GM19328 (cell line): ENCODE measurements around the gene OR5AU1.
"Not testable (repeated sequence)": the region's sequence is repeated elsewhere in the genome, so short reads cannot be mapped to it uniquely, and the experiment has no call there.

Experiments used
- ATAC-seq: cut with Tn5 transposase; IDR thresholded peaks from one replicate; pipeline ENCODE4 v1.9.1; 2021; ENCODE audit warnings: mild to moderate bottlenecking, moderate library complexity; ENCODE audit not compliant: unreplicated experiment

Gene OR5AU1

DNA sequence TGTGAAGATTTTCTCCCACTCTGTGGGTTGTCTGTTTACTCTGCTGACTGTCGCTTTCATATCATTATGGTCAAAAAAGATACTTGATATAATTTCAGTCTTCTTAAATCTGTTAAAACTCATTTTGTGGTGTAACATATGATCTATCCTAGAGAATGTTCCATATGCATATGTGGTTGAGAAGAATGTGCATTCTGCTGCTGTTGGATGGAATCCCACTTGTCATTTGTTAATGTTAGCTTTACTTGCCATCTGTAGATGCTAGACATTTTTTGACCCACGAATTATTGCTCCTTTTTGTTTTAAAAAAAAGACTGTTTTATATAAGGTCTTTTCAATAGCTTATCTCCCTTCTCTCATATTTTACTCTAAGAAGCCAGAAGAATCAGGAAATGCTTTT lies 26.3 kb upstream of the OR5AU1 start:
- ATAC-seq = no peak

DNA sequence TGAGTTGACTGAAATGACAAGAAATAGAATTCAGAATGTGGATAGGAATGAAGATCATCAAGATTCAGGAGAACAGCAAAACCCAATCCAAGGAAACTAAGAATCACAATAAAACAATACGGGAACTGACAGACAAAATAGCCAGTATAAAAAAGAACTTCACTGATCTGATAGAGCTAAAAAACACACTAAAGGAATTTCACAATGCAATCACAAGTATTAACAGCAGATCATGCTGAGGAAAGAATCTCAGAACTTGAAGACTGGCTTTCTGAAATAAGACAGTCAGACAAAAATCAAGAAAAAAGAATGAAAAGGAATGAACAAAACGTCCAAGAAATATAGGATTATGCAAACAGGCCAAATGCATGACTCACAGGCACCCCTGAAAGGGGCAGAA lies 15.3 kb upstream of the OR5AU1 start:
- ATAC-seq = no peak

DNA sequence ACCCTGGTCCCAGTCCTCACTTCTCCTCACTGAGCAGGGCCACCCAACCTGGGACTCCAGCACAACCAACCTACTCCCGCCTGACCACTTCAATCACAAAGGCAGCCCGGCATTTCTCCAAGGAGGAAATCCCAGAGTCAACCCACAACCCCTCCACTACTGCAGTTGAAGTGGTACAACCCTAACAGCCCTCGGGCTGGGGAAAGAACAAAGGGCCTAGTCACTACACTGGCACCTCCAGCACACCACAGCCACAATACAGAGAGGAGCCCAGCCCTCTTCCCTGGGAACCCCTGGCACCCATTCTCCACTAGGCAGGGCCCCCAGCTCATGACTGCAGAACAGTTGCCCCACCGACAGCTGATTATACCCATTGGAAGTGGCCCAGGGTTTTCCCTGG lies 13.7 kb upstream of the OR5AU1 start:
- ATAC-seq = no peak

DNA sequence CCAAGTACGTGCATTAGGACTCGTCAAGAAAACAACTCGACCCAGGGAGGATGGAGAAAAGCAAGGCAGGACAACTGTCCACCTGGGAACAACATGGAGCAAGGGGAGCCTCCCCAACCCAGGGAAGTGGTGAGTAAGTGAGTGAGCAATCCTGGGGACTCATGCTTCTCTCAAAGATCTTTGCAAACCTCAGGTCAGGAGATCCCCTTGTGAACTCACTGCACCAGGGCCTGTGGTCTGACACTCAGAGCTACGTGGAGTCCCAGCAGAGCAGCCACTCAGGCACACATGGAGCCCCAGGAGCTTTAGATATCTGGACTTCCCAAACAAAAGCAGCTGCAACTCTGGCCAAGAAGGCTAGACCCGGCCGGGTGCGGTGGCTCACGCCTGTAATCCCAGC lies 12.2 kb upstream of the OR5AU1 start:
- no peak for ATAC-seq

DNA sequence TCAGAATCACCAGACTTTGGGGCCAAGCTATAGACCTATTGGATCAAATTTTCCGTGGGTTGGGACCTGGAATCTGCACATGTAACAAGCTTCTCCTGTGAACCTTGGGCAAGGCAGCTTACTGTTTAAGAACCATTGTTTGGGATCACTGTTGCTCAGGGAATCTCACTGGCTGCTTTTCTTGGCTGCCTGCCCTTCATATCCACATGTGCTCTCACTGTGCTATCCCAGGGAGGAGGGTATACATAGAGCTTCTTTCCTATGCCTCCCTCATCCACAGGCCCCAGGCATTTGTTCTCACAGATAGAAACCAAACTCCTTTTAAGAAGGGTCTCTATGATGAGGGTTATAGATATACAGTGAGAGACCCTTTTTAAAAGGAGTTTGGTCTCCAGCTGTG lies 9.8 kb upstream of the OR5AU1 start:
- ATAC-seq = not testable (repeated sequence)

DNA sequence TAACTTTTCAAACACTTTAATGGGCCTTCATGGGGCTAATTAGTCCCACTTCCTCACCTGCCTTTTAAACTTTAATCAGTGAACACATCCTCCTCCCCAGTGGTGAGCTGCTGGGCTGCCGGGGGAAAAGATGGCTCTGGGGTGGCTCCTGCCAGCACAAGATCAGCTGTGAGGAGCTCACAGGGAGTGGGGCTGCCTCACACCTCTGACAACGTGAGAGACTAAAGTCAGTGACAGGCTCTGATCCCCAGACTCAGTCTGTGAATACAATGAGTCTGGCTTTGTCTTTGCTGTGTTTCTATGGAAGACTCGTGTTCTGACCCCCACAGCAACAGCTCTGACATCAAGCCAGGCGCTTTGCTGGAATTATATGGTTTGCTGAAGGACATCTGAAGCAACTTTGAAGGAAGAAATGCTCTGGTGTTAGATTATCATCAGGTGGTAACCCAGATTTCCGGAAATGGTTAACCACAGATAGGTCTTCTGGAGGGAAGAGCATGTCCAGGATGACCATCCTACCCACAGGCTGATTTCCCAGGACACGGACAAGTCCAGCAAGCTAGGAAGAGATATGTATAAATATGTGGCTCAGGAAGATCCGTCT lies 9.2 kb upstream of the OR5AU1 start:
- not testable (repeated sequence) for ATAC-seq

DNA sequence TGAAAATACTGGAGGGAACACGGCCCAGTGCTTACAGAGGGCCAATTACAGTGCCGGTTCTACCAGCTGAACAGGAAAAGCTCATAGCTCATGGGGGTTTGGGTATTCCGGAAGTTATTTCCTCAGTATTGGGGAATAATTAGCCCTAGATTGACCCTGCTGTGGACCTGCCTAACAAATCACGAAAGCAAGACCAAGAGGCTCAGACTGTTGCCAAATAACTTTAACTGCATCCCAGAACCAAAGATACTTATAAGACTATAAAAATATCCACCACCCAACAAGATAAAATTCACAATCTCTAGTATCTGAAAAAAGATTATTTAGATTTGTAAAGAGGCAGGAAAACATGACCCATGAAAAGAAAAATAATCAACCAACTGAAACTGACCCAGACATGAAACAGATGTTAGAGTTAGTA lies 8.0 kb upstream of the OR5AU1 start:
- ATAC-seq = no peak

DNA sequence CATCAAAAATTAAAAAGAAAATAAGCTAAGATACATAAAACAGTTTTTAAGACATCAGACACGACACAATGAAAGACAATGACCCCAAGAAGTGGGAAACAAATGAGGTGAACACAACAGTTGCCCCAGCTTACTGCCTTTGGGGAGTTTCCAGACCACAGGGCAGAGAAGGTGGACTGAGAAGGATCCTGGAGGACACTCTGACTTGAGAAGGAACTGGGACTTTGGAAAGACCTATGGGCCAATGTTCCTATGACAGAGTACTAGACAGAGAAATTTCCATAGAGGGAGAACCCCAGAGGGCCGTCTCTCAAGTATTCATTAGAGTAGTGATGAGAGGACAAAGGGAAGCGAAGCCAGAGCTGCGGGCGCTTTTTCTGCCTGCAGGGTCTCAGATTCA lies 6.2 kb upstream of the OR5AU1 start:
- no peak for ATAC-seq

DNA sequence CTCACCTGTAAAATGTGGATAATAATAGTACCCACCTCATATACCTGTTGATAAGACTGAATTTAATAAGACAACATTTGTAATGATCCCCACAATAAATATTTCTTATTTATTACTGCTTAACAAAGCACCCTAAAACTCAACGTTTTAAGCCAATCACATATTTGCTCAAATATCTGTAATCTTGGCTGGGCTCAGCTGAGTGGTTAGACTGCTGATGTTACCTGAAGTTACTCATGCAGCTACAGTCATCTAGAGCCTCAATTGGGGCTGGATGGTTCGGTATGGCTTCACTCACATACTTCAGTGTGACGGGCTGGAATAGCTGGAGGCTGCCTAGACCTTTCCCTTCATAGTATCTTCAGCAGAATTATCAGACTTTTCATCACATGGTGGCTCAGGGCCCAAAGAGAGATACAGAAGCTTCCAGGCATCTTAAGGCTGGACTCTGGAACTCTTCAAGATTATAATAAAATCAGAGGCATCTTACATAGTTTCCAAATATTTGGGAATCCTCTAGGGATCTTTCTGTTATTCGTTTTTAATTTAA lies 4.3 kb upstream of the OR5AU1 start:
- ATAC-seq = no peak

DNA sequence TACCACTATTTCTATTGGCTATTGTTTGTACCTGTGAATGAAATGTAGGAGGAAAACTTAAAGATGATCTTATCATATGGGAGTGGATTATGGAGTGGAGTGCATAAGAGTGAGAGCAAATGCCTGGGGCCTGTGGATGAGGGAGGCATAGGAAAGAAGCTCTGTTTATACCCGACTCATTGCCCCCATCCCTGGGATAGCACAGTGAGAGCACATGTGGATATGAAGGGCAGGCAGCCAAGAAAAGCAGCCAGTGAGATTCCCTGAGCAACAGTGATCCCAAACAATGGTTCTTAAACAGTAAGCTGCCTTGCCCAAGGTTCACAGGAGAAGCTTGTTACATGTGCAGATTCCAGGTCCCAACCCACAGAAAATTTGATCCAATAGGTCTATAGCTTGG lies 2.3 kb upstream of the OR5AU1 start:
- ATAC-seq = not testable (repeated sequence)

DNA sequence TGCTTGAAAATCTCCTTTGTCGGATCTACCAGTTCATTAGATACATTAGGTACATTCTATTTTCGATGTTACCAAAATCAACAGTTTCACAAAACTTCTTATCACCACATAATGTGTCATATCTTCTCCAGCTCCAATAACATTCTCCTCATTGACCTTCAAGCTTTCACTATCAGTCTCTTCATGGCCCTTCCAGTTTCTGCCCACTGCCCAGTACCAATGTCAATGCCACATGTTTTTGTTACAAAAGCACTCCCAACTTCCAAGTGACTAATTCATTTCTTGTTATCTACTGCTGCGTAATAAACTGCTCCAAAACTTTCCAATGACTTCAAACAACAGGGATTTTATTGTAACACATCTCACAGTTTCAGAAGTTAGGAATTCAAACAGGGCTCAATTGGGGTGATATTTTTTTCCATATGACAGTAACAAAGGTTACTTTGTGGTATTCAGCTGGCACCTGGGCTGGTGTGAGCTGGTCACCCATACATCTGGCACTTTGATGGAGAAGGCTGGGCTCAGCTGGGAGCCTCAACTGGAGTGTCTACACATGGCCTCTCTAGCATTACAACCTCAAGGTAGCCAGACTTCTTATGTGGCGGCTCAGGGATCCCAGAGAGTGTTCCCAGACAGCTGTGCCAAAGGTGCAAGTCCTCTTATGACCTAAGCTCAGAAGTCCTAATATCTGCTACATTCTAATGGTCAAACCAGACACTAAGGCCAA lies 6.1 kb downstream of the OR5AU1 start:
- ATAC-seq = no peak

DNA sequence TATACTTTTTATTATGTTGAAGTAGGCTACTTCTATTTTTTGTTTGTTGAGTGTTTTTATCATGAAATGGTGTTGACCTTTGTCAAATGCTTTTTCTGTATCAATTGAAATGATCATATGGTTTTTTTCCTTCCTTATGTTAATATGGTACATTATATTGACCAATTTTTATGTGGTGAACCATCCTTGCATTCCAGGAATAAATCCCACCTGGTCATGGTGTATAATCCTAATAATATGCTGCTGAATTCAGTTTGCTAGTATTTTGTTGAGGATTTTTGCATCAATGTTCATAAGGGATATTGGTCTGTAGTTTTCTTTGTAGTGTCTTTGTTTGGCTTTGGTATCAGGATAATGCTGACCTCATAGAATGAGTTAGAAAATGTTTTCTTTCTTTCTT lies 10.4 kb downstream of the OR5AU1 start:
- ATAC-seq = no peak

DNA sequence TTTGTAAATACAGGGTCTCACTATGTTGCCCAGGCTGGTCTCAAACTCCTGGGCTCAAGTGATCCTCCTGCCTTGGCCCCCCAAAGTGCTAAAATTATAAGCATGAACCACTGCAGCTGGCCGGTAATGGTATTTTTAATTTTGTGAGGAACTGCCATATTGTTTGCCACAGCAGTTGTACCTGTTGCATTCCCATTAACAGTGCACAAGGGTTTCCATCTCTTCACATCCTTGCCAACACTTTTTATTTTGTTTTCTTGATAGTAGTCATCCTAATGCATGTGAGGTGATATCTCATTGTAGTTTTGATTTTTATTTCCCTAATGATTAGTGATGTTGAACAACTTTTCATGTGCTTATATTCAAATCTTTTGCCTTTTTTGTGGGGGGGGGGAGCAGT lies 13.5 kb downstream of the OR5AU1 start:
- no peak for ATAC-seq

DNA sequence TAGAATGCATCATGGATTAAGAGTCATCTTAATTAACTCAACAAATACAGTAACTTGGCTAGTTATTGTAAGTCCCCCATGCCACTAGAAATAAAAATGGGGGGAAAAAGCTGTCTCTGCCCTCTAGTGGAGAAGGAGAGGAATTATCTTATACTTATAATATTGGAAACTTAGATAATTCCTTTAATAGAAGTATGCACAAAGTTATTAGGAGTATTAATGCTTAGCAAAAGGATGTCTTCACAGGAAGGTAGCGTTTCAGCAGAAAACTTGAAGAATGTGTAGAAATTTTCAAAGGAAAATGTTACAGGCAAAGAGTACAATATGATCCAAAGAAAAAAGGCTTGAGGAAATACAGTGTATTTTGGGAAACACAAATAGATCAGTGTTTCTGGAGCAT lies 19.8 kb downstream of the OR5AU1 start:
- no peak for ATAC-seq

DNA sequence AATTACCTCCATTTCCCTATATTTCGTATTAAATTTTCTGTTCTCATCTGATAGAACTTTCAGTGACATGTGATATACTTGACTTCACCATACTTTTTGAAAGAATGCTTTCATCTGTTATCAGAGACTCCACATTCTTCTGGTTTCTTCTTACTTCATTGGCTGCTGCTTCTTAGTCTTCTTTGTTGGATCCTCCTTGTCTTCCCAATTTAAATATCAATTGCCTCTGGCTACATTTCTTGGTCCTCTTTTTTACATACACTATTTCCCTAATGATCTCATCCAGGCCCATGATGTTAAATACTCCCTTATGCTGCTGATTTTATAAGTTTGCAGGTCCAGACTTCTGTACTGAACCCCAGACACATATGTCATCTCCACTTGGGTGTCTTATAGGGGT lies 22.0 kb downstream of the OR5AU1 start:
- ATAC-seq = no peak

DNA sequence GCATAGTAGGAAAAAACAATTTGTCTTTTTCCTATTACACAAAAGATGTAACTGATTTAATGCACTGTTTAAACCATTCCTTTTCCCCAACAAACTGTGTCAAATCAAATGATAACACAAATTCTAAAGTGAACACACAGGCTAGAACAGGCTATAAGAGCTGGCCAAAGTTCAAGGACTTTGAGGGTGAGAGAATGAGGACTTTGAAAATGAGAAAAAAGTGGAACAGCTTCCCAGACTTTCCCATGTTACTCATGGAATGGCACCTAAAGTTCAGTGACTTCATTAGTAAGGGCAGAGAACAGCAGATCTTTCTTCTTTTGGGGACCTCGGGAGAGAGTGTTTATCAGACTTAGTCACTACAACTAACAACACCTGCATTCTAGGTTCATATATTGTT lies 32.4 kb downstream of the OR5AU1 start:
- no peak for ATAC-seq

DNA sequence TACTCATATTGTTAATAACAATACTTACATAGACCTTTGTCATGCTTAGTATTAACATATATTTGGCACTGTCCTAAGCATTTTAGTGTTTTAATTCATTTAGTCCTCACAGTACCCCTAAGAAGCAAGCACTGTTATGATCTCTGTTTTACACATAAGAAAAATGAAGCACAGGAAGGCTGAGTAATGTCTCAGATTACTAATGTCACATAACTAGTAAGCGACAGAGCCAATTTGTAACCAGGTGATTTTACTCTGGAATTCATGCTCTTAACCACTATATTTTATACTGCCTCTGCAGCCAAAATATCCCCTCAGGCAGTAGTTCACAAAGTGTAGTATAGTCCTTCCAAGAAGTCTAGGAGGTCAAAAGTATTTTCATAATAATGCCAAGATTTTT lies 34.7 kb downstream of the OR5AU1 start:
- no peak for ATAC-seq

DNA sequence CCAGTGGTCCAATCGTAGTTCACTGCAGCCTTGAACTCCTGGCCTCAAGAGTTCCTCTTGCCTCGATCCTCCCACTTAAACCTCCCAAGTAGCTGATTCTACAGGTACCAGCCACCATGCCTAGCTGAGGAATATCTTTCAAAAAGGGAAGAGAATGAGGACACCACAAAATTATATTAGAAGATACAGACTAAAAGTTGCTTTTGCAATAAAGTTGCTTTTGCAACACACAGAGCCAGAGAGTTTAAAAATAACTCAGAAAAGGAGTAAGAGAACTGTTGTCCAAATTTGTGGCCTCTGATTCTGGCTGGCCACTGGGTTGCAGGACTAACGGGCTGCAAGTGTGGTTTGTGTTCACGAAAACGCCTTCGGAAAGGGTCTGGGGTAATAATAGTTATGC lies 35.2 kb downstream of the OR5AU1 start:
- no peak for ATAC-seq

DNA sequence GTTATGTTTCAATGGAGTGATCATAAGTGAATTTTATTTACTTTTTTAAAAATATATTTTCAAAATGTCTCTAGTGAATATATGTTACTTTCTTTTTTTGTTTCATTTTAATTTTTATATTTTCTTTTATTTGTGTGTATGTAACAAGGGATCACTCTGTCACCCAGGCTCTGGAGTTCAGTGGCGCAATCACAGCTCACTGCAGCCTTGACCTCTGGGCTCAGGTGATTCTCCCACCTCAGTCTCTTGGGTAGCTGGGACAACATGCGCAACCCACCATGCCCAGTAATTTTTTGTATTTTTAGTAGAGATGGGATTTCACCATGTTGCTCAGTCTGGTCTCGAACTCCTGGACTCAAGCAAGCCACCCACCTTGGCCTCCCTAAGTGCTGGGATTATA lies 36.9 kb downstream of the OR5AU1 start:
- ATAC-seq = no peak

DNA sequence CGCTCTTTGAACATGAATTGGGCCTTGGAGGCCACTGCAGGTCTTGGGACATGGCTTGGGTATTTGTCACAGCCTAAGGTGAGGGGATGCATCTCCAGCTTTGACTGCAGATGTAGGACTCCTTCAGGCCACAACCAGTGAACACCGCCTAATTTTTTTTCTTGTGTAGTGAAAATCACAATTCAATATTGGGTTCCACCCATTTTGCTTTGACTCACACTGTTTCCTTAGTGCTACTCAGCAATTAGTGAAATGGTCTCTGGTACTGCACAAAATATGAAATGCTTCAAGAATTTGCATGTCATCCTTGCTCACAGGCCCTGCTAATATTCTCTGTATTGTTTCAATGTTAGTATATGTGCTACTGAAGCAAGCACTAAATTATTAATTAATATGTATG lies 42.5 kb downstream of the OR5AU1 start:
- no peak for ATAC-seq

DNA sequence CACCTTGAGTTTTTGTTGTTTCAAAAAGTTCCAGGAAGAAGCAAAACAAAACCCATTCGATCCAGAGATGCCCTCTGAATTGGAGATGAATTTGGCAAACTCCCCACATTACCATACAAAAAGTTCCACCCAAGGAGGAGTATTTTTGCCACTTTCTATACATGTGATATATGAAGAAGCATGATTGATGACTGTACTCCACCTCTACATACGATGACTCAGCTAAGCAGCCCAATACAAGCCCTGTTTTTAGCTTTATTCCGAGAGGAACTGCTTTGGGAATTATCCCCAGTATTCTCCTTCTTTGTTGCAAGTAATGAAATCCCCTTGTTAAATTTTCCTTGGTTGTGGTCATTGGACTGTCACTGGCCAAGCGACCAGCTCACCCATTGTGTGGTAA lies 43.6 kb downstream of the OR5AU1 start:
- ATAC-seq = no peak

DNA sequence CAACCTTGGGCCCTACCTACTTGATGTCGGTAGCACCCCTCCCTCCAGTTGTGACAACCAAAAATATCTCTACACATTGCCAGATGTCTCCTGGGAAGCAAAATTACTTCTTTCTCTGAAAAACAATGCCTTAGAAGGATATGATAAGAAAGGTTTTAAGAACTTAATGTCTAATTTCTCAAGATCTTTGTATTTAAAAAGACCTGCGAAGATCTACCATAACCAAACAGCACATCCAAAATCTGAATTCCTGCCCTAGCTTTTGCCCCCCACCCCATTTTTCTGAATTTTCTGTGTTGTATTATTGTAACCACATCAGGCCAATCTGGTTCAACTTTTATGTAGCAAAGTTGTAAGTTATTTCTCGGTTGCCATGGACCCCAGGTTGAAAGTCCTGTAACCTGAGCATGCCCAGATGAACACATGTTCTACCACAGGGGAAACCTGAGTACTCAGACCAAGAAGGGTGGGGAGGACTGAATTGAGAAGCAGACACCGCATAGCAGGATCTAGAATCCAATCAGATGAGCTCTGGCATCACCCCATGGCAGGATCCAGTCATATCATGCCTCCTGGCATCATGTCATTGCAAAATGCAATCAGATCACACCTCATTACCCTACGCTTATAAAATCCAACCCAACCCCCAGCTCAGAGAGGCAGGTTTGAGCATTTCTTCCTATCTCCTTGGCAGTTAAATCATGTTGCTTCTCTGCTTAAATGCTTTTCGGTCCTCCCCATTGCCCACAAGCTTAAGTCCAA lies 46.3 kb downstream of the OR5AU1 start:
- no peak for ATAC-seq
